Measurements from ENCODE around the gene MAB21L3.
A peak's percentile ranks its signal among the peaks of the same experiment; 100 is the strongest.

The MAB21L3 gene

DNA sequence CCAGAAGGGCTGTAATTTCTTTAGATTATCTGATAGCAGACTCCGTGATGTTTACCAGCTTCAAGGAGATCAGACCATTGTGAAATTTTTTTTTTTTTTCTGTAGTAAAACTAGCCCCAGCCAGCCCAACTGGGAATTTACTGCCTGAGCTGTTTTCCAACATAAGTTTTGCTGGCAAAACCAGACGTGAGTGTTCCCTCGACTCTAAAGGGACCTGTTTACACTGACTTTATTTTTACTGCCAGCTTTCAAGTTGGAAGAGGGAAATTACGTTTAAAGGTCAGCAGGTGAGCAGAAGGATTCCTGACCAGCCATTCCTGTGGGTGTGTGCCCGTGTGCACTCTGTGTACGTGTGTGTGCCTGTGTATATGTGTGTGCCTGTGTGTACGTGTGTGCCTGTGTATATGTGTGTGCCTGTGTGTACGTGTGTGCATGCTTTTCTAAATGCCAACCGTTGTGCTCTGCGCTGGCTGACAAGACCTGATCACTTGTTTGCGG lies 374 bp downstream of the MAB21L3 start:
- no peak for DNase-seq

DNA sequence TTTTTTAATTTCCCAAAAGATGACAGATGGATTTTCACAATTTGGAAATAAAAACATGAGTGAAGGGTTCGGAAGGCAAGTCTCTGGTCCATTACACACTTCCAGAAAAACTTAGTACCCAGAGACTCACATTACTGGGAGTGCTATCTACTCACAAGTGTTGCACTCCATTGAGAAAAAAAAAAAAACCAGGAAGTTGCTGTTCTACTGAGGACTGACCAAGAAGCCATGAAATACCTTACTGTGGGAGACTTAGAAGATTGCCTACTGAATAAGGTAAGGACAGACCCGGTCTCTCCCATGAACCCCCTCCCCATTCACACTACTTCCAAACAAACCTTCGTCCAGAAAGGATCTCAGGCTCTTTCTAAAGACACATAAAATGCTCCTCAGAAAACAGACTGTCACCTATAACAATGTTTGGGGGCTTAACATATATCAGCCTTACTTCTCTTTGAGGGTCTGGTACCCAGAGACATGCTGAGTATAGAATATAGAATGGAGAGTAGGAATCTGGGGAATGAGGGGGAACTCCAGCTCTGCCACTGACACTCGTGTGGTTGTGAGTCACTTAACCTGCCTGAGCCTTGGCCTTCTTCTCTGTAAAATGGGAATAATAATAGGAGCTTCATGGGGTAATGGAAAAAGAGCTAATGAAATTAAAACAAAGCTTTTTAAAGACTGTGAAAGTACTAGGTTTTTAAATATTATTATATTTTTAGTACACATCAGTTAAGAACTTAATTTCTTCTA lies 1.4 kb downstream of the MAB21L3 start:
- DNase-seq, result no peak

DNA sequence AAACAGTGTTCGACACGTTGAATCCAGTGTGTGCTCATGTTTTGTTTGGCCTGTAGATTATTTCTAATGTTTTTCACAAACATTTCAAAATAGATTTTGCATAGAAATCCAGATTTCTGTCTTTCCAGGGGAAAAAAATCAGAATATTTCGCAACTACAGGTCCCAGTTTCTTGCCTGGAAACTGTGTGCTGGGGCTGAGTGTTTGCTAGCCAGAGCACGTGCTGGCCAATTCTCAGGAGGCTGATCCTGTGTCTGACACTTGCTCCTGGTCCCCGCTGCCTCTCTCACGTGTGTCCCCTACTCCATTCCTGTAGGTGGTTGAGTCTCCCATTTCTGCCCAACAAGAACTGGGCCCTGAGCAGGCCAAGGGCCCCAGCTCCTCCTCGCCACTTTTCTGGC lies 2.4 kb downstream of the MAB21L3 start:
- no peak for DNase-seq

DNA sequence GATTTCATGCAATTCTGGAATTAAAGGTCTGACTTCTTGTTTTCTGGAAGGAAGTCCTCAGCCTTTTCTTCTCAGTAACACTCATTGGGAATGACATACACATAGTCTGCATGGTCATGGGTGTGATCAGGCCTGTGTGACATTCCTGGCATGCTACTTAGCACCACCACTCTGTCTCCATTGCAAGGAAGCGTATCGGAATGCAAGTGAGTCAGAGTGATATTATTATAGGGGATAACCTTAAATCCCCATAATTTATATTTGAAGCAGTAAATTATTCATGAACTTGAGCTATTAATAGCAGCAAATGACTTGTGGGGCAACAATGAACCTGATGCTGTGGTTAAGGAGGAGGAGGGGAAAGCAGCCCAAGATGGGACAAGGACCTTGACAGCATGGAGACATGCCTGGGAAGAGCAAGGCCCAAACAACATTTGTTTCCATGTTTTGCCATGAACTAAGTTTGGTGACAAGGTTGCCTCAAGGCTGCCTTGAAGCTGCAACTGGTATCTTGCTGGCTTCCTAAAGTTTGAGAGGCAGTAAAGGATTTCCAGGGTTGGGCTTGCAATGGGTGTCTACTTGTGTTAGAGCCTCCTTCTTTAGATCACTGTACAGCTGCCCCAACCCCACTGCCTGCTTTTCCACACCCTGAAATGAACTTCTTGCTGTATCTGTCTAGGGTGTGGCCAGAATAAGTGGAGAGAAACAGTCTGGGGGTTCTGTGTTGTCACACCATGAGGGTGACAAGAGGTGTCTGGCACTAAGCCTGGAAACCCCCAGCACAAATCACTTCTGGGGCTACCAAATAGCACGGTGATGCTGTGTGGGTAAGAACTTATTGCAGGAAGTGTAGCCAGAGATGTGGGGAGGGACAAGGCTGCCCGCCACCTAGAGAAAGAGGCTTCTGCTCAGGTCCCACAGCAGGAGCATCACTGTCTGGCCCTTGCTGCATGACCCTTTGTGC lies 4.6 kb downstream of the MAB21L3 start:
- DNase-seq, result no peak

DNA sequence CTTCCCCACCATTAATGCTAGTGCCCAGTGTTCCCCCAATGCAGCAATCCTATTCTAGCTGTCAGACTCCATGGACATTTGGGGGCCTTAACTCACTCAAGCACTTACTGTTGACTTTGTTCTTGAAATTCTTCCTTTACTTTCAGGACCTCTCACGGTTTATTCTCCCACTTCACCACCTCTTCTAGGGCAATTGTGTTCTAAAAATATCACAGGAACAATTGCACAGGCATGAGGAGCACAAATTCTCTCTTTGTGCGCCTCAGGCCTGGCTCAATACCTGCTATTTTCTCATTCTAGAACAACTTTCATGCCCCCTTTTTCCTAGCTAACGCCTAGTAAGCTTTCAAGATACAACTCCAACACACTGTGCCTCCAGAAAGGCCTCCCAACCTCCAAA lies 7.3 kb downstream of the MAB21L3 start:
- no peak for DNase-seq

DNA sequence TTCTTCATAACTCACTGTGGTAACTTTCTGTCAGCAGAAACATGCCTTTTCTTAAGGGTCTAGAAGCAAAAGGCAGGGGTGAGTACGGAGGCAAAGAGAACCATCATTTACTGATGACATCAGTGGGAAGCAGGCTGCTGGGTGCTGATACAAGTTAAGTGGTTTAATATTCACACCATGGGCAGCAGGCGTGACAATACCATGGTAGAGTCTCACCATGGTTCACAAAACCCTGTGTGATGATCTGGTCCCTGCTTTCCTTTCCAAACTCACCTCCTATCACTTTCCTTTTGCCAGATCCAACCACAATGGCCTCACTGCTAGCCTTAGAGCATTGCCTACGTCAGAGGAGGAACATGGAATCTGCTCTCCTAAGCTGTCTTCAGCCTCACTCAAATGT lies 8.7 kb downstream of the MAB21L3 start:
- DNase-seq, result no peak

DNA sequence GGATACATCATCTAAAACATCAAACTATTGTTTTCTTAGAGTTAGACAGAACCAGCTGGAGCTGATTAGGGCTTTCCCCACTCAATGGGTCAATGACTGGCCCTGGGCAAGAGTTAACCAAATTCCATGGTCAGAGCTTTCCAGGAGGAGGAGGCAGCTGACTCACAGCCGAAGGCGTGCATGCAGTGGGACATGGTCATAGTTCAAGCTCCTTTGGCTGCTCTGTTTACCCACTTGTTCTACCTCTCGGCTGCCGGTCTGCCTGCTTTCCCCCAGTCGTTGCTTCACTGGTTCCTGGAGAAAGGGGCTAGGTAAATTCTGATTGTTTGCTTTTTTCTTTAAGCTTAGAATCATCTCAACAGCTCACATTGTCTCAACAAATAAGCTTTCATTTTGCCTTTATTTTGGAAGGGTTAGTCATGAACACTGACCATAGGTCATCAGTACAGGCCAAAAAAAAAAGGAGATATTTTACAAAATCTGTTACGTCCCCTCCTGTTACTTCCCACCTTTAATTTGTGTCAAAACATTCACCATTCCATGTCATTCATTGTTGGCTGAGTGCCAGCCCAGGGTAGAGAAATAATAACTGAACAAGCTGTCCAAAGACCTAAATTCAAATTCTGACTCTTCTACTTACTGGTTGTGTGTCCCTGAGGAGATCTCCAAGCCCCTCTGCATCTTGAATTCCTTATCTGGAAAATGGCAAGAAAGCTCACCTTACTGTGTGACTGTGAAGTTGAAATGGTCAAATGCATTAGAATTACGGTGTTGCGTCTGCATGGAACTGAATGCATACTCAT lies 12.0 kb downstream of the MAB21L3 start:
- DNase-seq, result no peak

DNA sequence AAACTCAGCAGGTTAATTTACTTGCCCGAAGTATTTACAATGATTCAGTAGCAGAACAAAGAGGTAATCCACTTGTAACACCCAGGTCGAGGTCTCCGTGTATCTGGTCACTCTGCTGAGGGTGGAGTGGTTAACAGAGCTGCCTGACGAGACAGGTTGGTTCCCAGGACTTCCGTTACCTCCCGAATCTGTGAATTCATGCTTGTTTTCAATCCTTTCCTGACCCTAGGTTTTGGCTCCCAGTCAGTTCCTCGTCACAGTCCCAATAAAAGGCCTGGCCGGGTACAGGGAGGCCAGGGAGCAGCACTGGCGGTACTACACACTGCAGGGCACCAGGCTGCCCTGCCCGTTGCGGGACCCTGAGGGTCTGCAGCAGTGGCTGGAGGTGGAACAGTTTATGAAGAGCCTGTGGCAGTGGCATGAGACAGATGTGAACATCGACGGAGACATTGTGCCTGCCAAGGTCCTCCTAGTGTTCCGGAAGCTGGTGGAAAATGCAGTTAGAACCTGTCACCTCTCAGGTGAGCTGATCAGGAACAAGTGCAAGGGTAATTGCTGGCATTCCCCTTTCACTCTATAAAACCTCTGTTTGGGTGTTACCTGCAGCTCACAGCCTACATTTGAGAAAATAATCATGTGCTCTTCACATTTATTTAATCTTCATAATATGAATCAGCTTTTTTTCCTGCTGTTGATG lies 12.8 kb downstream of the MAB21L3 start:
- no peak for DNase-seq

DNA sequence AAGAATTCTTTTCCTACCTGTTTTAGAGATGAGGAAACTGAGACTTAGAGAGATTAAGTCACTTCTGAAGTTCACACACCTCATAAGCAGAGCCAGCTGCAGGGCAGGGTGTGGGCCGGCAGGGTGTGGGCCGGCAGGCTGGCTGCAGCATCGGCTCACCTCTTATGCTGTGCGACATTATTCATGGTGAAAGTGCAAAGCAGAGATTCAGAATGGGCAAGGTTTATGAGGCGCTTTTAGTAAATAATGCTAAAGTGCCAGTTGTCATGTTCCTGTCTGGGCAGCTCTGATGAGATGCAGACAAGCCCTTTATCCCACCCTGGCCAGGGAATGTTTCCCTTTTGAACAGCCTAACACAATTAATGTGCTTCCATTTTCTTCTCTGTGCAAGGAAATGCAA lies 14.6 kb downstream of the MAB21L3 start:
- no peak for DNase-seq

DNA sequence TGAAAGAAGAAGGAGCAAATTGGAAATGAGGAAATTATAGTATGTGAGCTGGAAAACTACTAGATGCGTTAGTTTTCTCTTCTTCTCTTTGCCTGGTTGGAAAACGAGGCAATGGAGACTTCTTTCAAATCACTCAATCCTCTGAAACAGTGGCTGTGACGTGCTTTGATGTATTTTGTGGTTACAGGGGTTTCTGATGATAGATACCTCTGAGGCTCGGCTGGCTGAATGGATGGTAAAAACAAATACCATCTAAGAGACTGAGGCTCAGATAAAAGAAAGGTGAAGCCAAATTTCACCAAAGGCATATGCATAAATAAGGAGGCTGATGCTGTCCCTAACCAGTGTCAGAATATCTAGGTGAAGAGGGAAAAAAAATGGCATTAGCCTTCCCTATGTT lies 15.1 kb downstream of the MAB21L3 start:
- DNase-seq, result no peak

DNA sequence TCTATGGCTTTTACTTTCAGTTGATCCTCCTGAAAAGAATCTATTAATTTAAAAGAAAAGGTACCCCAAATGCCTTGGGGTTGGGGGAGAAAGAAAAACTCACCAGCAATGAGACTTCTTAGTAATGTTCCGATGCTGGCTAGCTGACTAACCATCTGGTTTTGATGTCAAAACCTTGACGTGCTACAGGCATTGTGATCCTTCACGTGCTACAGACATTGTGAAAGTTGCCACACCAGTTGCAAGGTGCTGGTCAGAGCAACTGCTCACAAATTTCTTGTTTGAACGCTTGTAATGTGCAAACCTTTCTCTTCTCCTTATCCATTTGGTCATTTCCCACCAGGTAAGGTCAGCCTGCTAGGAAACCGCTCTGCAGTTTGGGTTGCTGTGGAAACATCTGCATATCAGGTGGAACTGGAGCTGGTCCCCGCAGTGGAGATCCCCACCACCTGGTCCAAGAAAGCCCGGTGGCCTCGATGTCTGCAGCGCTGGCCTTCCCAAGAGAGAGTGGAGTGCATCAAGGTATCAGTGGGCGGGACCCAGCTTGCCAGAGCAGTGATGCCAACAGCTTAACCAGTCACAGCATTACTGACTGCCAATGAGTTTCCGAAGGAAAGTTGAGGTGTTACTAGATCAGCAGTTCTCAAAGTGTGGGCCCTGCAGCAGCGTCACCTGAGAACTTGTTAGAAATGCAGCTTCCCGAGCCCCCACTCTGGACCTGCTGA lies 16.1 kb downstream of the MAB21L3 start:
- no peak for DNase-seq

DNA sequence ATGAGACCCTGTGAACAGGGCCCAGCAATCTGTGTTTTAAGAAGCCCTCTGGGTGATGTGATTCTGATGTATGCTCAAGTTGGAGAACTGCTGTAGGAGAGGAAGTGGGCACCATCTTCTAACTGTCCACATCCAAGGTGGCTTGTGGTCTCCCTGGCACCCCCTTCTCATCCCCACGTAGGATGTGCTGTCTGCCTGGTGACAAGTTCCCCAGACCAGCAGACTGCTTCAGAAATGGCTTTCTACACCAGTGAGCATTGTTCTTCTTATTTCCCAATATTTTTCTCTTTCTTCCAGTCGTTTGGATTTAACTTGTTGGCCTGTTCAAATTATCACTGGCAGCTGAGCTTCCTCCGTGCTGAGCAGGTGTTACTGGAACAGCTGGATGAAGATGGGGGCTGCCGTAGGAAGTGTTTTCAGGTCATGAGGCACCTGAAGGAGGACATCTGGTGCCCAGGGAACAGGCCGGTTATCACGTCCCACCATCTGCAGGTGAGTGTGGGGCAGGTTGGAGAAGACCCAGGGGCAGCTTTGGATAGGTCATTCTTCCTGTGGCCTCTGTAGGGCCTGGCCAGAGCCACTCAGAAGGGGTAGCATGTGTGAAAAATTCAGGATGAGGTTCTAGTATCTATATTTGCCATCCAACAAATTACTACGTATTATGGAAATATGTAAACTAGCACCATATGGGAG lies 16.8 kb downstream of the MAB21L3 start:
- no peak for DNase-seq

DNA sequence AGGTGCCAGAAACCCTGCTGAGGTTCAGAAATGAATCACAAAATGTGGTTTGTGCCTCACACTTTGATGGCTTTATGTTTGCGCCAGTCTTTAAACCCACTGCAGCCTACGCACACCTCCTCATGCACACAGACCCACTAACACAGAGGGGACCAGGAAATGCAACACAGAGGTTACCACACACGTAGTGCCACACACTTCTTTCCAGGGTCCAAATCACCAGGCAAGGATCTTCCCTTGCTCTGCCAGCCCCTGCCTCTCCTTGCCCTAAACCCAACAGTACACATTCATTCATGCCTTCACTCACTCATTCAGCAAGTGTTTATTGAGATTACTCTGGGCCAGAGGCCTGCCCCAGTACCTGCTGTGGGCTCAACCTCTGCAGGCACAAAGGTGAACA lies 17.5 kb downstream of the MAB21L3 start:
- peak in 1 of 5 donors; percentile 41 for DNase-seq

DNA sequence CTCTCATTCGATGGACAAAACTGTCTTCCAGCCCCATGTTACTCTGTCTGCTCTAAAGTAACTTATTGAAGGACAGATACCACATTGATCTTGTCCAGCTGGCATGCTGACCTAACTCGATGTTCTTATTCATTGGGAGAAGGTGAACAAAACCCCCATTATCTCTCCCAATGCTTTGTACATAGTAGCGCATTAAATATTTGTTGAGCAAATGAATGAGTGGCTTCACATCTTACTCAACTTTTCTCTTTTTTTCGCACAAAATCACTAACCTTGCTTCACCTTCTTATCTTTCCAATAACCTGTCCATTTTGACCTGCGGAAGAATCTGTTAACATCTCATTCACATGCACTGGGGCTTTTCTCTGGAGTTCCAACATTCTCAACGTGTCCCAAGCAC lies 18.3 kb downstream of the MAB21L3 start:
- DNase-seq, result no peak

DNA sequence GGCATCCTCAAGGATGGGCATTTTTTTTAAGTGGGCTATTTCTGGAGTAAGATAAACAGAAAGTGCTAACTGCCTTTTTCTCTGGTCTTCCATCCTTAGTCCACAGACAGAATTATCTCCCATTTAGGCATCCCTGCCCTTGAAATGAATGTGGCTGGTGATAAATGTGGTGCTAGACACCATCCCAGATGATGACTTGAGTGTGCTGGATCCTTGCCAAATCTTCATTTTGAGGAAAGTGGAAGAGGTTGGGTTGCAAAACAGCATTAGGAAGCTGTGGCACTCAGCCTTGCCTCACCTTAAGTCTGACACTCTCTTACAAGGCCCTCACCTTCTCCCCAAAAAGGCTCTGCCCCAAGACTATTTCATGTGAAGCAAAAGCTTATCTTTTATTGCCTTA lies 19.2 kb downstream of the MAB21L3 start:
- DNase-seq, result no peak

DNA sequence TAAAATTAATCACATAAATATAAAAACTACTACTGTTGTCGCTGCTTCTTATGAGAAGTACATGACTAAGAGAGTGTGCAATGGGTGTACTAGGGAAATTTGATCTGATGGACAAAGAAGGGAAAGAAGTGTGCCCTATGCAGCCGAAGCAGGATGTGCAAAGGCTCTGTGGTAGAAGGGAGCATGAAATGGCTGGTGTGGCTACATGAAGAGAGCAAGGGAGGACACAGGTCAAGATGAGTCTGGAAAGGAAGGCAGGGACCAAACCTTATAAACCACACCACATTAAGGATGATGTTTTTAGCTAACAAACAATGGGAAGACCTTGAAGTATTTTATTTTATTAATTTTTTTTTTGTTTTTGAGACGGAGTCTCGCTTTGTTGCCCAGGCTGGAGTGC lies 20.0 kb downstream of the MAB21L3 start:
- DNase-seq, result no peak

DNA sequence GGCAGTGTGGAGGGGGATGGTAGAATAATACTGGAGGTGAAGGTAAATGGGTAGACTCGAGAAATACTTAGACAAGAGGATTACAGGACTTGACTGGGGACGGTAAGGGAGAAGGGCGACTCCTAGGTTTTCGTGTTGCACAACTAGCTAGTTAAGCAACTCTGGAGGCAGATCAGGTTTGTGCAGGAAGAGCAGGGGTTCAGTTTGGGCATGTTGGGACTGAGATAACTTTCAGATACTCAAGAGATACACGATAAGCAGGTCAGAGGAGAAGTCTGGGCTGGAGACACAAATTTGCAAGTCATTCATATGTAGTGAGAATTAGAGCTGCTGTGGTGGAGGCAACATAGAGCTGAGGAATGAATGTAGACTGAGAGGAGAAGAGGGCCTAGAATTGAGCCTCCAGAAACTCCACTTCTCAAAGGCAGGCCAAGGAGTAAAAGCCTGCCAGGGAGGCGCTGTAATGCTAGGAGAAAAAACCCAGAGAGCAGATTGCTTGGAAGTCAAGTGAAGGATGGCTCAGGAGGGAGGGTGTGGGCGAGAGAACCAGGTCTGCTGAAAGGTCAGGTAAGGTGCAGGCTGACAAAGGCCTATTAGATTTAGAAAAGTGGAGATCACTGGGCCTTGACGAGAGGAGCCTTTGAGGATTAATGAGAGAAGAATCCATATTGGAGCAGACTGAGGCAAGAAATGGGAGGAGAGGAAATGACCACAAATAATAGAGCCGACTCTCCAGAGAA lies 20.8 kb downstream of the MAB21L3 start:
- DNase-seq, result no peak

DNA sequence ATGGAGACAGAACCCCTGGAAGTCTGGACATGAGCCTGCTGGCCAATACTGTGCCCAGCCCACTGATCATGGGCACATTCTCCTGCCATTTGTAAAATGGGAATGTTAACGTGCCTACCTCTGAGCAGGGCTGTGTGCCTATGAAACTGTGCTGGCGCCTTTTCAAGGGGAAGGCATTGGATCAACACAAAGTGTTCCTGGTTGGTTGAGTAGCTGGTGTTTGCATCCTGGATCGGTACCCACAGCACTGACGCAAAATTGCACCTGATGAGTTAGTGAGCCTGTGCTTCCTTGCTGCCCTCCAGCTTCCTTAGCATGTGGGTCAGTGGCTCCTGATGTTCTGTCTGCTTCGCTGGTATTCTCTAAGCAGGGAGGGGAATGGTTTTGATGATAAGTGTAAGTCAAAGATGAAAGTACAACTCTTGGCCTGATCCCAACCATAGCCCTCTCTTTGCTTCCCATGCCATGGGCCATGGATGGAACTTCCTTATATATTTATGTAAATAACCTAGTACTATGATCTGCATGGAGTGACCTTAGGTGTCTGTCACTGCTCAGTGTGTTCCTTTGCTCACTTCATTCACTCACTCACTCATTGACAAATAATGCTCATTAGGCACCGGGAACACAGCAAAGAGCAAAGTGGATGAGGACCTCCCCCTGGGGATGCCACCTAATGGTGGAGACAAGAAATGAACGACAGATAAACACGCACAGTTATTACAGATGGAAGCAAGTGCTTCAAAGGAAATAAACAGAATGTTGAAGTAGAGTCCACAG lies 22.7 kb downstream of the MAB21L3 start:
- DNase-seq, result no peak

DNA sequence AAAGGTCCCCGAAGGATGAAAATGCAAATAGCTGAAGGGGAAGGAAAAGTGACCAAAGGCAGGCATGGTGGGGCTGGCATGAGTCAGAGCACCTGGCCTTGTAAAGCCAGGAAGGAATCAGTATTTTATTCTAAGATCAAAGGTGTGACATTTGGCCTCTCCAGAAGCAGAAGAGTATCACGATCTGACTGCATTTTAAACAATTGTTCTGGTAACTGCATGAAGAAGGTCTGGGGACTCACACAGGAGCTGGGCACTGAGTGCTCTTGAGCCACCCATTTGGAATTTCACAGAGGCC lies 23.2 kb downstream of the MAB21L3 start:
- no peak for DNase-seq
